HEK293 (cell line): ENCODE data around the gene PLEKHB2.
"Not testable (repeated sequence)": the region's sequence is repeated elsewhere in the genome, so short reads cannot be mapped to it uniquely, and the experiment has no call there.

ENCODE experiments used
- ZFHX2 ChIP-seq: fragments of 450-650 bp; formaldehyde crosslinking; conservative IDR thresholded peaks from 2 replicates; pipeline ENCODE4 v1.5.1; 2016; ENCODE audit warnings: missing biosample characterization, missing genetic modification characterization
- ZNF274 ChIP-seq, 2 experiments: fragments of 200-500 bp in 1 of 2; fragments of 450-650 bp in 1 of 2; sonication (Bioruptor generic) in 1 of 2; formaldehyde crosslinking in 1 of 2; IDR thresholded peaks; 2 replicates each; pipeline versions ENCODE4 v1.5.1 to v1.6.1; 2014 to 2016; ENCODE audit warnings: borderline replicate concordance in 1 of 2, inconsistent platforms in 1 of 2, low read length in 1 of 2, missing biosample characterization in 1 of 2, missing genetic modification characterization in 1 of 2
- ZNF416 ChIP-seq: fragments of 450-650 bp; formaldehyde crosslinking; IDR thresholded peaks from 2 replicates; pipeline ENCODE4 v1.5.1; 2016; ENCODE audit warnings: missing biosample characterization, missing genetic modification characterization
- ZNF561 ChIP-seq: fragments of 450-650 bp; IDR thresholded peaks from 2 replicates; pipeline ENCODE4 v1.5.1; 2018; ENCODE audit warnings: missing biosample characterization, missing genetic modification characterization, borderline replicate concordance
- ZNF701 ChIP-seq: fragments of 450-650 bp; formaldehyde crosslinking; IDR thresholded peaks from 2 replicates; pipeline ENCODE4 v1.5.1; 2016; ENCODE audit warnings: missing biosample characterization, missing genetic modification characterization
- ZSCAN16 ChIP-seq: fragments of 450-650 bp; formaldehyde crosslinking; IDR thresholded peaks from 2 replicates; pipeline ENCODE4 v1.5.1; 2016; ENCODE audit warnings: missing biosample characterization, missing genetic modification characterization
- TF ChIP-seq, protein P1 (sequence below): fragments of 450-650 bp; formaldehyde crosslinking; IDR thresholded peaks from 2 replicates; pipeline ENCODE4 v1.5.1; 2016; ENCODE audit warnings: missing biosample characterization, missing genetic modification characterization

DNA sequence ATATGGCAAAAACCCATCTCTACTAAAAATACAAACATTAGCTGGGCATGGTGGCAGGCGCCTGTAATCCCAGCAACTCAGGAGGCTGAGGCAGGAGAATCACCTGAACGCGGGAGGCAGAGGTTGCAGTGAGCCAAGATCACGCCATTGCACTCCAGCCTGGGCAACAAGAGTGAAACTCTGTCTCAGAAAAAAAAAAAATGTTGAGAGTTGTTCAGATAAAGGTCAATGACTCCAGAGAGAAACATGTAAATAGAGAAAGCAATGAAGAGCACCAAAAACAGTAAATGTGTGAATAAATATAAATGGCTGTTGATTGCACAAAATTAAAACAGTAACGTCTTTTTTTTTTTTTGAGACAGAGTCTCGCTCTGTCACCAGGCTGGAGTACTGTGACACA, 25.2 kb upstream of the PLEKHB2 start:
- TF ChIP-seq, protein P1, sequence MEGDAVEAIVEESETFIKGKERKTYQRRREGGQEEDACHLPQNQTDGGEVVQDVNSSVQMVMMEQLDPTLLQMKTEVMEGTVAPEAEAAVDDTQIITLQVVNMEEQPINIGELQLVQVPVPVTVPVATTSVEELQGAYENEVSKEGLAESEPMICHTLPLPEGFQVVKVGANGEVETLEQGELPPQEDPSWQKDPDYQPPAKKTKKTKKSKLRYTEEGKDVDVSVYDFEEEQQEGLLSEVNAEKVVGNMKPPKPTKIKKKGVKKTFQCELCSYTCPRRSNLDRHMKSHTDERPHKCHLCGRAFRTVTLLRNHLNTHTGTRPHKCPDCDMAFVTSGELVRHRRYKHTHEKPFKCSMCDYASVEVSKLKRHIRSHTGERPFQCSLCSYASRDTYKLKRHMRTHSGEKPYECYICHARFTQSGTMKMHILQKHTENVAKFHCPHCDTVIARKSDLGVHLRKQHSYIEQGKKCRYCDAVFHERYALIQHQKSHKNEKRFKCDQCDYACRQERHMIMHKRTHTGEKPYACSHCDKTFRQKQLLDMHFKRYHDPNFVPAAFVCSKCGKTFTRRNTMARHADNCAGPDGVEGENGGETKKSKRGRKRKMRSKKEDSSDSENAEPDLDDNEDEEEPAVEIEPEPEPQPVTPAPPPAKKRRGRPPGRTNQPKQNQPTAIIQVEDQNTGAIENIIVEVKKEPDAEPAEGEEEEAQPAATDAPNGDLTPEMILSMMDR = not testable (repeated sequence)
- TF ChIP-seq ZNF701 (tag by site-specific recombination); ZNF274 (IDR thresholded peaks at IDR 0.05; ENCODE audit: low read length); ZNF274 (tag by site-specific recombination; IDR thresholded peaks at IDR 0.05; ENCODE audit: borderline replicate concordance); ZNF561 (tag by site-specific recombination); ZSCAN16 (tag by site-specific recombination); ZNF416 (tag by site-specific recombination); ZFHX2 (tag by site-specific recombination): not testable (repeated sequence)
